GM19455 (cell line): ENCODE measurements around the gene COL27A1.

Experiments used
- ATAC-seq: cut with Tn5 transposase; IDR thresholded peaks from one replicate; pipeline ENCODE4 v1.9.1; 2021; ENCODE audit not compliant: unreplicated experiment

The COL27A1 gene

GRCh38 chr9:114155263-114155994, at the start of gene COL27A1:
Gene COL27A1, plus strand, starts transcription at chr9:114155537. Its CDS starts 414 bp downstream, at chr9:114155951.
- peak; percentile 85 for ATAC-seq

GRCh38 chr9:114107286-114108001, 47.9 kb upstream of the COL27A1 start:
- no peak for ATAC-seq

GRCh38 chr9:114108016-114108833, 47.1 kb upstream of the COL27A1 start:
- peak; percentile 86 for ATAC-seq

- ATAC-seq: no peak
These were observed 46.2 kb upstream of the COL27A1 start for GRCh38 chr9:114109124-114109523.

- ATAC-seq: no peak
These were observed 45.2 kb upstream of the COL27A1 start for GRCh38 chr9:114110180-114110579.

- ATAC-seq: no peak
These were observed 43.0 kb upstream of the COL27A1 start for GRCh38 chr9:114112325-114112724.

GRCh38 chr9:114112778-114113584, 42.4 kb upstream of the COL27A1 start:
- ATAC-seq: no peak

- ATAC-seq: no peak
These were observed 41.0 kb upstream of the COL27A1 start for GRCh38 chr9:114114364-114114763.

GRCh38 chr9:114115654-114116125, 39.6 kb upstream of the COL27A1 start:
- no peak for ATAC-seq

GRCh38 chr9:114116126-114116747, 39.1 kb upstream of the COL27A1 start:
- ATAC-seq: no peak

- no peak for ATAC-seq
These were observed 37.7 kb upstream of the COL27A1 start for GRCh38 chr9:114117614-114117995.

- no peak for ATAC-seq
These were observed 37.1 kb upstream of the COL27A1 start for GRCh38 chr9:114117996-114118830.

GRCh38 chr9:114119242-114120191, 35.8 kb upstream of the COL27A1 start:
- no peak for ATAC-seq

GRCh38 chr9:114120192-114121014, 34.9 kb upstream of the COL27A1 start:
- ATAC-seq: no peak

- ATAC-seq: no peak
These were observed 33.9 kb upstream of the COL27A1 start for GRCh38 chr9:114121227-114122135.
